HG03442 (cell line): ENCODE measurements around the gene GNAI2.
"Not testable (repeated sequence)": the region's sequence is repeated elsewhere in the genome, so short reads cannot be mapped to it uniquely, and the experiment has no call there.

ENCODE experiments used
- ATAC-seq: cut with Tn5 transposase; IDR thresholded peaks from one replicate; pipeline ENCODE4 v1.9.1; 2021; ENCODE audit warnings: mild to moderate bottlenecking, moderate library complexity; ENCODE audit not compliant: unreplicated experiment

The GNAI2 gene

DNA sequence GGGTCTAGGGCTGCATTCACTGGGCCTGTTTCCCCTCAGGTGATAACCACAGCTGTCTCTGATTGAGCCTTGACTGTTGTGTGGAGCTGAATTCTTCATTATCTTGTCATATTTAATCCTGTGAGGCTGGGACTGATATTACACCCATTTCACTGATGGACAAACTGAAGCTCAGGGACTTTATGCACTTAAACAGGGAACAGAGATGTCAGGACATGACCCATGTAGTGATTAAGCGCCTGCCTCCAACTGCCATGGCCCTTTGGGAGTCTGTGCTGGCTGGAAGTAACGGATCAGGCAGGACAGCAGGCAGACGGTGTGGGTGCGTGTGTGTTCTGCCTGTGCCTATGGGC, 7.5 kb downstream of the GNAI2 start:
- no peak for ATAC-seq

DNA sequence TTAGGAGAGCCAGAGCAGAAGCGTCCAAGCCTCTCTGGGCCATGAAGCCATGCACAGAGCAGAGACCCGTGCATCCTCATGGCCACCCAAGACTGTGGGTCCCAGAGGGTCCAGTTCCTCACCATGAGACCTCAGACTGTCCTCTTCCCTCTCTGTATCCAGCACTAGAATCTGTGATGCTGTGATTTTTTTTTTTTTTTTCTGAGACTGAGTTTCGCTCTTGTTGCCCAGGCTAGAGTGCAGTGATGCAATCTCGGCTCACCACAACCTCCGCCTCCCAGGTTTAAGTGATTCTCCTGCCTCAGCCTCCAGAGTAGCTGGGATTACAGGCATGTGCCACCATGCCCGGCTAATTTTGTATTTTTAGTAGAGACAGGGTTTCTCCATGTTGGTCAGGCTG, 8.8 kb downstream of the GNAI2 start:
- not testable (repeated sequence) for ATAC-seq

- ATAC-seq, result no peak
Observed at GRCh38 chr3:50245251-50245745, 9.3 kb downstream of the GNAI2 start.

DNA sequence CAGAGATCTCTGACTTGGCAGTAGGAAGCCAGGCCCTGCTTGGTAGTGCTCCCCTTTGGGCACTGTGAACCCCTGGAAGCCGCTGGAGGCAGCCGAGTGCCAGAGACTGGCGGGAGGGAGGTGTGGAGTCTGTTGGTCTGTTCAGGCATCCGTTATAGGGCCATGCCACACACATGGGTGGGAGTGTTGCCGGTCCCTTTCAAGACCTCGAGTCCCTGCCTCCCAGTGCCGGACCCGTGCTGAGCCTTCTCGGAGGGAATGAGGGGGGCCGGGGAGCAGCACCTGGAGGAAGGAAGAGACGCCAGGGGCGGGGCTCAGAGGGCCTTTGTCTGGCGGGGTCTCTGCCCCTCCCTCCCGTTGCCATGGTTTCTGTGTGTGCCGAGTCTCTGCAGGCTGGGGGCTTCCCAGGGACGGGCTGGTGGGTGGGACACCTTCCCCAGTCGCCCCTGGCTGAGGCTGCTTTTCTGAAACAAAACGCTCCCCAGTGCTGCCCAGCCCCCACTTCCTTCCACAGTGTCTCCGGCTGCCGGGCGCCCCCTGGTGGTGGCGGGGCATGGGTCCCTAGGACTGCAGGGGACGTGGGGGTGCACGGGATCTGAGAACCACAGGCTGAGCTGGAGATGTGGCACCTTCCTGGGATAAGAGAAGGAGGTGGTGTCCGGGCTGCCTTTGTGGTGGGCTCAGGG, 10.0 kb downstream of the GNAI2 start:
- ATAC-seq, result peak; percentile 46

DNA sequence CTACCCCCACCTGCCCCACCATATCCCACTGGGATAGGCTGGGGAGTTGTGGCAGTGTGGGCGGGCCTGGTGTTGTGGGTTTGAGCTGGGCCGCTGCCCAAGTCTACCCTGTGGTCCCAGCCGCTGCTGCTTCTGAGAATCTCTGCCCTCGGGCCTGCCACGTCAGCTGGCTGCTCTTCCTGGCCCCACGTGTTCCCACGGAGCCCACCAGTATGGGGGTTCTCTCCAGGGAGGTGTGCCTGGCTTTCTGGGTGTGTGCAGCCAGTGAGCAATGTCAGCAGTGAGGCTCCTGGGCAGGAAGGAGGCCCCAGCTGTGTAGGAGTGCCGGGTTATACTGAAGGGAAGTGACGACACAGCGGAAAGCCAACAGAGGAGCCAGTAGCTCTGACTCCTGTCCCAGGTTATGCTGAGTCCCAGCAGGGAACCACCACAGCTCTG, 10.5 kb downstream of the GNAI2 start:
- ATAC-seq, result peak; percentile 57

DNA sequence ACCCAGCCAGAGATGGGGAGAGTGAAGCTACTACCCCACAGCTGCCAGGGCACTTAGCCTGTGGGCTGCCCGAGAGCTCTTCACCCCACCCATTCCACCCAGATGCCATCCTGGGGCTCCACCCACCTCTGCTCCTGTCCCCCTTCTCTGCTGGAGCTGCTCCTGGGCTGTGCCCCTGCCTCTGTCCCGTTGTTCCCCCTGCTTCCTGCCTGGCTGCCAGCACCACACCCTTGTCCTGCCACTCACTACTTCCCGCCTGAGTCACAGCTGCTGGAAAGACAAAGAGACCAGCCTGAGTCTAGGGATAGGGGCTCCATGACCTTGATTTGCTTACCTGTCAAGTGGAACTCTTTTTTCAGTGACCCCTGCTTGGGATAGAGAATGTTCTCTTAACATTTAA, 12.4 kb downstream of the GNAI2 start:
- ATAC-seq, result no peak

GRCh38 chr3:50249457-50249856, 13.5 kb downstream of the GNAI2 start:
- ATAC-seq, result no peak

DNA sequence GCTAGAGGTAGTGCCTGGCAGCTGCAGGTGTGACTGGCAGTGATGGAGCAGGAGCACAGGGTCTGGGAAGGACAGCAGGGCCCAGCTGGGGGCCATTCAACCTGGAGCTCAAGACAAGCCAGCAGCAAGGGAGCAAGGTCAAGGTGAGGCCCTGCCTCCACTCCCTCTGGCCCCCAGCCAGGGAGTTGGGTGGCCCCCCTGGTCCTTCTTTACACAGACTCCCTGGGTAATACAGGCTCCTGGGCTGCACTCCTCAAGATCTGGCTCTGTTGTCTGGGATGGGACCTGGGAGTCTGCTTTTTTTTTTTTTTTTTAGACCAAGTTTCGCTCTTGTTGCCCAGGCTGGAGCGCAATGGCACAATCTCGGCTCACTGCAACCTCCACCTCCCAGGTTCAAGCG, 14.5 kb downstream of the GNAI2 start:
- ATAC-seq, result no peak

DNA sequence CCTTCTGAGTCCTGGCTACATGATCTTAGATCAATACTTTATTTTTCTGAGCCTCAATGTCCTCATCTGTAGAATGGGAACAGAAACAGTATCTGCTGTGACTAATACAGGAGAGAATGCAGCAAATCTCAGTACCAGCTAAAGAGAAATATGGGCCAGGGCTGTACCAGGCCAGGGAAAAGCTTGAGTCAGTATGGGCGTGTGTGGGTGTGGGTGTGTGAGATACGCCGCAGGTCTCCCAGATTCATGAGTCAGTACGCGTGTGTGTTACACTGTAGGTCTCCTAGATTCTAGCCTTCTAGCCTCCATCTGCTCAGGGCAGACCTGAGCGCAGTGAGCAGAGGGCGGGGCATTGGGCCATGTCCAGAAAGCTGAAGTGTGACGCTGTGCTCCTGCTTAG, 15.2 kb downstream of the GNAI2 start:
- no peak for ATAC-seq

- ATAC-seq, result no peak
Observed at GRCh38 chr3:50254577-50255250, 18.7 kb downstream of the GNAI2 start.

DNA sequence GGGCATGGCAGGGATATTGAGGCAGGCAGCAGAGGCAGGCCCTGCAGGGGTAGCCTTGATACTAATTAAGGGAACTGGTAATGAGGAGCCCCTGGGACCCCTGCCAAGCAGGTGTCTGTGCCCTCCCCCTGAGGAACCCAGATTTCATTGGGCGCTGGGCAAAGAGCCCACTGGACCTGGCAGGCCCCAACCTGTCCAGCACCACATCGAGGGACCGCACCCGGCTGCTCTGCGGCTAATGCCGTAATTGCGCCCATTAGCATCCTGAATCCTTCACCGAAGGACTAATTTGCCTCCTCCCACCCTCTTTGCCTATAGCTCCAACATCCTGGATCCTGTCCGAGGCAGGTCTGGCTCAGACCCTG, 19.2 kb downstream of the GNAI2 start:
- ATAC-seq, result no peak

- no peak for ATAC-seq
Observed at GRCh38 chr3:50256978-50257890, 21.2 kb downstream of the GNAI2 start.

DNA sequence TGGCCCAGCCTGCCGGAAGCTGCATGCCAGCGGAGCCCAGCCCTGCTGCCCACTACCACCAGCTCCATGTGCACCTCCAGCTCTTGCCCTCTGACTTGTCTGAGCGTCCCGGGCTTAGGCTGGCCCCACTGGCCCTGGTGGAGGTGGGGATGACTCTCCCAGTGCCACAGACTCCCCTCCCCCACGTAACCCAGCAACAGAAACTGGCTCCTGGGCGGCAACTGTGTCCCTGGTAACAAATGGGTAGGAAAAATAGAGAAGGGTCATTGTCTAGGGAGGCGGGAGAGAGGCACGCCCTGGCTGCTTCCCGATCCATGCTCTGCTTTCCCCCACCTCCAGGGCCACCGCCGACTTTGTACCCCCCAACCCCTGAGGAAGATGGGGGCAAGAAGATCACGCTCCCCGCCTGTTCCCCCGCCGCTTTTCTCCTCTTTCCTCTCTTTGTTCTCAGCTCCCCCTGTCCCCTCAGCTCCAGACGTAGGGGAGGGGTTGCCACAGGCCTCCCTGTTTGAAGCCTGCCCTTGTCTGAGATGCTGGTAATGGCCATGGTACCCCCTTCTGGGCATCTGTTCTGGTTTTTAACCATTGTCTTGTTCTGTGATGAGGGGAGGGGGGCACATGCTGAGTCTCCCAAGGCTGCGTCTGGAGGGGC, 22.2 kb downstream of the GNAI2 start:
- no peak for ATAC-seq

DNA sequence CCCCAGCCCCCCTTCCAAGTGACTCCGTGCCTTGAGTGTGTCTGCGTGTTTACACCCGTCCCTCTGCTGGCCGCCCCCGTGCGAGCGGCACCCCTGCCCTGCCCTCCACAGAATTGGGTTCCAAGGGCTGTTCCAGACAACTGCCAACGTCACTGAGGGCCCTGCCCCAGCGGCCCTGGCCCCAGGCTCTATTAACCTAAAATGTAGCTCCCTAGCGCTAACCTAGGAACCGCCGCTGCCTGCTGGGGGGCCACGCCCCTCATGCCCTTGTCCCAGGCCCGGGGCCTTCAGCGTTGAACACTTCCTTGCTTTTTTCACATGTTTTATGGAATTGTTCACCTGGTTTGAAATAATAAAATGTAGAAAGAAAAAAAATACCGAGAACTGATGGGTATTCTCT, 23.0 kb downstream of the GNAI2 start:
- ATAC-seq, result no peak

GRCh38 chr3:50259432-50260026, 23.5 kb downstream of the GNAI2 start:
- ATAC-seq, result peak; percentile 17

DNA sequence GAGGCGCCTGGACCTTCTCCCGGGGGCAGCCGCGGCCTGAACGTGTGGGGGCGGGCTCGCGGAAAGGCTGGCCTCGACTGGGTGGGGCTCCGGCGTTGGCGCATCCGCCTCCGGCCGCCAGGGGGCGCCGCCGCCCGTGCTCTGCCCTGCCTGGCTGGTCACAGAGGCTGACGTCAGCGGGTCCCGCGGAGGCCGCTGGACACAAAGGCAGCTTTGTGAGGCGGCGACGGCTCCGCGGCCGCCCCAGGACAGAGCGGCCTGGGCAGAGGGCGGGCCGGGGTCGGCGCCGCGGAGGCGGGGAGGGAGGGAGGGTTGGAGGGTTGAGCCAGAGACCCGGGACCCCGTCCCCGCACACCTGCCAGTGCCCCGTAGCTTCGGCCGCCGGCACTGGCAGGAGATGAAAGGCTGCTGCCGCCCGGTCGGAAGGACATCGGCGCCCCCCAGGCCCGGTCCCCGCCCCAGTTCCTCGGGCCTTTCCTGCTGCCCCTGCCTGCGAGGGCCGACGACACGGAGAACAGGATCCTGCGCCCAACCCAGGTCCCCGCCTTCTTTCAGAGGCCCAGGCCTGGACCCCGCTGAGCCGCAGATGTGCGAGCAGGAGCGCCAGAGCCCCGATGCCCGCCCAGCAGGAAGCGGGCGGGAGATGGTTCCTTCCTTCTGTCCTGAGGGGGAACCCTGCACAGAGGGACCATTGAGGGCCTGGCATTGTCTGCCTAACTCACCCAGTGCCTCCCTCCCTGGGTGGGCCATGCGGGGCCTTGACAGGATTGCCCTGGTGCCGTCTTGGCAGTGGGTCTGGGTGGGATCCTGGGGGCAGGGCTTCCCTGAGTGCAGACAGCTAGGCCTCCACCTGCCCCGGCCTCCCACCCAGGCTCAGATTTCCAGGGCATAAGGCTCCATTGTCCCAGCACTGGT, 24.3 kb downstream of the GNAI2 start:
- peak; percentile 87 for ATAC-seq

DNA sequence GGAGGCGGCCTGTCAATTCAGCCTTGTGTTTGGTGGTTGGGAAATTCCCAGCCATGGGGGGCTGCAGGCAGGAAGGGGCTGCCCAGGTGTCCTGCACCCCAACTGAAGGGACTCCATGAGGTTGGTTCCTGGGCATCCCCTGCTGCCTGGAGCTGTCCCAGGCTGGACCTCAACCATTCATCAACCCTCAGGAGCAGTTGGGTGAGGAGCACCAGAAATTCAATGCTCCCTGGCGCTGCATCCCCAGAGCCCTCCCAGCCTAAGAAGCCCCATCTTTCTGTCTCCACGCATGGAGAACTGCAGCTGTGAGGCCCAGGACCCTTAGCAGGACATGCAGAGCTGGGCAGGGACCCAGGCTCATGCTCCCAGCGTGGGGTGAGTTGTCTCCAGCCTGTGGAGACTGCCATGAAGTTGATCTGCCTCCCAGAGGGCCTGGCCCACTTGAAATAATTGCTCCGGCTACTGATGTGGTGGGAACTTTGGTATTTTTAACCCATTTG, 25.0 kb downstream of the GNAI2 start:
- ATAC-seq, result no peak

DNA sequence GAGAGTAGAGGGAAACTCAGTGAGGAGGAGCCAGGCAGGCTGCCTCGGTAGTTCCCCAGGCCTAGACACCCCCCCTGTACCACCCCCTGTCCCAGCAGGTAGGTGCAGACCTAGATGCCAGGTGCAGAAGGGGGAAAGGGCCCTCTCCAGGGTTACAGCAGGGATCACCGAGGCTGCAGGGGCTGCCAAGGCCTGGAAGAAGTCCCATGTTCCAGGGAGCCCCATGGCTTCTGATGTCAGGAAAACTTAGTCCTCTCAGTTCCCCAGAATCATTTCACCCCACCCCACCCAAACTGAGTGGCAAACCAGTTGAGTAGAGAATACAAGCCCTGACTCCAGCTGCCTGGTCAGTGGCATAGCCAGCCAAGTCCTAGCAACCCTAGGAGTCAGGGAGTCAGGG, 25.5 kb downstream of the GNAI2 start:
- ATAC-seq, result no peak

DNA sequence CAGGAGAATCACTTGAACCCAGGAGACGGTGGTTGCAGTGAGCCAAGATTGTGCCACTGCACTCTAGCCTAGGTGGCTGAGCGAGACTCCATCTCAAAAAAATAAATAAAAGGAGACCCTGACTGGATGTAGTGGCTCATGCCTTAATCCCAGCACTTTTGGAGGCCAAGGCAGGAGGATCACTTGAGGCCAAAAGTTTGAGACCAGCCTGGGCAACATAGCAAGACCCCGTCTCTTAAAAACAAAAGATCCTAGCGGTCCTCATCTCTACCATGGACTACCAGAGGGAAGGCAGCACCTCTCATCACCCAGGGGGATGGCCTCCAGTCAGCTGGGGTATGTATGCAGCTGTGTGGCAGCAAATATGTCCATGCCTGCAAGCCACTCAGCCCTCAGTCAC, 26.2 kb downstream of the GNAI2 start:
- not testable (repeated sequence) for ATAC-seq
